ENCODE measurements around the gene COL20A1.

COL20A1 gene

GRCh38 chr20:63384336-63384735 lies 91.3 kb downstream of the COL20A1 start:
- no peak for DNase-seq (ENCODE audit: extremely low read depth, insufficient read length)
- Histone ChIP-seq H3K36me3 (ENCODE audit: control insufficient read depth, insufficient read depth, low read length) (no peaks in the 10 kb centered on the region), H3K27me3 (replicated peaks; ENCODE audit: control insufficient read depth, insufficient read depth, low read length) (no peaks in the 10 kb centered on the region), H3K4me3 (replicated peaks; ENCODE audit: low read depth, low read length) (no peak overlapping the region)
- no peak for TF ChIP-seq CTCF (IDR thresholded peaks at IDR 0.05; ENCODE audit: insufficient read depth, low read length, poor library complexity, severe bottlenecking)
